HS-5 (cell line): Measurements from ENCODE around the gene TRAPPC2L.
"Not testable (repeated sequence)": the region's sequence is repeated elsewhere in the genome, so short reads cannot be mapped to it uniquely, and the experiment has no call there.

Experiments used
- DNase-seq: peaks from one replicate; pipeline ENCODE4 v3.0.0-alpha.2; 2012; ENCODE audit warnings: low read depth

The TRAPPC2L gene

GRCh38 chr16:88819126-88819525 is 37.8 kb upstream of the TRAPPC2L start:
- DNase-seq, result no peak

DNA sequence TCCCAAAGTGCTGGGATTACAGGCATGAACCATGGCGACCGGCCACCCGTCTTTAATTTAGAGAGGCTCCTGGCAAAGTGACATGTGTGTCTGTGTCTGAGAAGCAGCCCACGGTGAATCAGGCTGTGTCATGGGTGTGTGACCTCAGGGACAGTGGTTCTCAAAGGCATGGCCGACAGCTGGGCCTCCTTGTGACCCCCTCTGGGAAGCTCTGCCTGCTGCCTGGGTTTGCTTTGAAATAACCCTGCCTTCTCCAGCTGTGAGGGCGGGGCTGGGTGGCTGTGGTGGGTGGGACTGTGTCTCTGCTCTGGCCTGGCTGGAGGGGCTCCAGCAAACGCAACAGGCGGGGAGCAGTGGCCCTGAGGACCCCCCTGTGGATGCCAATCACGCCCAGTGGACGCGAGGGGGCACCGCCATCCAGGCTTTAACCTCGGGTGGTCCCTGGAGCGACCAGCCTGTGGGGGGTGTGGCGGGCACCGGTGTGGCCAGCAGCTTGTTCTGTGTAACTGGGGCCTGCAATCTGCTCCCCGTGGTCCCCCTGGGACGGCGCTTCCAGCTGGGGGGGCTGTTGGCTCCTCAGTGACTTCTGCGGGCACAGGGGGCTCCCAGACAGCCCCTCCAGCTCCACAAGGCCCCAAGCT is 36.4 kb upstream of the TRAPPC2L start:
- DNase-seq, result no peak

GRCh38 chr16:88821168-88821850 is 35.6 kb upstream of the TRAPPC2L start:
- DNase-seq, result no peak

- DNase-seq, result no peak
These were observed 34.5 kb upstream of the TRAPPC2L start for GRCh38 chr16:88822281-88823040.

DNA sequence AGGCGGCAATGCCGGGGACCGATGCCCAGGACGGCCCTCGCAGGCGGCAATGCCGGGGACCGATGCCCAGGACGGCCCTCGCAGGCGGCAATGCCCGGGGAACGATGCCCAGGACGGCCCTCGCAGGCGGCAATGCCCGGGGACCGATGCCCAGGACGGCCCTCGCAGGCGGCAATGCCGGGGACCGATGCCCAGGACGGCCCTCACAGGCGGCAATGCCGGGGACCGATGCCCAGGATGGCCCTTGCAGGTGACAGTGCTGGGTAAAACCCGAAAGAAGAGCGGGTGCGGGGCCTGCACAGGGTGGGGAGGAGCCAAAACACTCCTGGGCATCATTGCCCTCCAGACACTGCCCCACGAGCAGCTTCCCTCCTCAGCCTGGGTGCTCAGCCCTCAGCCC is 33.3 kb upstream of the TRAPPC2L start:
- DNase-seq, result not testable (repeated sequence)

GRCh38 chr16:88824256-88825077 is 32.5 kb upstream of the TRAPPC2L start:
- DNase-seq, result no peak

DNA sequence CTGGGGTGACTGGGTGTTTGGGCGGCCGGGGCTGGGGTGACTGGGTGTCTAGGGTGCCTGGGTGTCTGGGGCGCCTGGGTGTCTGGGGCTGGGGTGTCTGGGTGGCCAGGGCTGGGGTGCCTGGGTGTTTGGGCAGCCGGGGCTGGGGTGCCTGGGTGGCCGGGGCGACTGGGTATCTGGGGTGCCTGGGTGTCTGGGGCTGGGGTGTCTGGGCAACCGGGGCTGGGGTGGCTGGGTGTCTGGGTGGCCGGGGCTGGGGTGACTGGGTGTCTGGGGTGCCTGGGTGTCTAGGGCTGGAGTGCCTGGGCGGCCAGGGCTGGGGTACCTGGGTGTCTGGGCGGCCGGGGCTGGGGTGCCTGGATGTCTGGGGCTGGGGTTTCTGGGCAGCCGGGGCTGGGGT is 31.8 kb upstream of the TRAPPC2L start:
- no peak for DNase-seq

GRCh38 chr16:88826070-88826840 is 30.7 kb upstream of the TRAPPC2L start:
- DNase-seq, result no peak

GRCh38 chr16:88827727-88828126 is 29.2 kb upstream of the TRAPPC2L start:
- no peak for DNase-seq

DNA sequence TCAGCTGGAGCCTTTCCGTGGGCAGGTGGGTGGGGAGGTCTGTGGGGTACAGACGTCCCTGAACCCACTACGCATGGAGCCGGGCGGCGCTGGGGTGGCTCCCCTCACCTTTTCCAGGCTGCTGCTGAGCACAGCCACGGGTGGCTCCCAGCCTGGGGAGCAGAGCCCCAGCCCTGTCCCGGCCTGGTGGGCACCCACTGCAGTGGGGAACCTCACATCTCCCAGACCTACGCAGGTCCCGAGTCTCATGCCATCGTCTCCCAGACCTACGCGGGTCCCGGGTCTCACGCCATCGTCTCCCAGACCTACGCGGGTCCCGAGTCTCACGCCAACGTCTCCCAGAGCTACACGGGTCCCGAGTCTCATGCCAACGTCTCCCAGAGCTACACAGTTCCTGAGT is 28.2 kb upstream of the TRAPPC2L start:
- no peak for DNase-seq

- no peak for DNase-seq
These were observed 26.7 kb upstream of the TRAPPC2L start for GRCh38 chr16:88830258-88830657.

DNA sequence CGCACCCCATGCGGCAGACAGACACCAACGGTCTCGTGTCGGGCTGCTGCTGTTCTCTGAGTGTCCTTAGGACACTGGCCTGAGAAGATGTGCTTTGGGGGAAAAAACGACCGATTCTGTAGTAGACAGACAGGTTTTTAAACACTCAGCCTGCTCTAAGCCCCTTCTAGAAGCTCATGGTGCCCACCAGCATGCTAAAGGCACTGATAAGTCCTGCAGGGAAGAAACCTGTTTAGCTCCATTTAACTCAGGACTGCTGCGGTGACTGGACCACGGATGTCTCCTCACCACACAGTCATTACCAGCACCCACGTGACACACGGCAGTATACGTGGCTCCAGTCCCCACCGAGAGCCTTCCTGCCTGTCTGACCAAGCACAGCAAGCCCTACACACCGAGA is 26.1 kb upstream of the TRAPPC2L start:
- DNase-seq, result no peak

- DNase-seq, result no peak
These were observed 25.1 kb upstream of the TRAPPC2L start for GRCh38 chr16:88831838-88832237.

- no peak for DNase-seq
These were observed 23.8 kb upstream of the TRAPPC2L start for GRCh38 chr16:88833086-88833485.

DNA sequence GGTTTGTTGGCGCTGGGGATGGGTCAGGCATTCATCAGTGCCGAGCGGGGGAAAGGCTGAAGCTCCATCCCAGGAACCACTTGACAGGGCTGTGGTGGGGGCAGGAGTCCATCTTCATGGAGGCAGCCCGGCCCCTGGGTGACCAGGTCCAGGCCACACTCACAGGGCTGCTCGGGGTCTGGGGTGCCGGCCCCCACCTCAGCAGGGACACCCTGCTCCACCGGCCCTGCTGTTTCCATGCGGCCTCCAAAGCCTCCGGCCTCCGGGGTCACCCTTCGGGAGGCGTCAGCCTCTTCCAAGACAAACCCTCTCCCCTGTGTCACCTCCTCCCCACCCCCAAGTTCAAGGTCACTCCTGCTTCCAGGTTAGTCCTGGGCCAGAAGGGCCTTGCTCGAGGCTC is 22.3 kb upstream of the TRAPPC2L start:
- no peak for DNase-seq

DNA sequence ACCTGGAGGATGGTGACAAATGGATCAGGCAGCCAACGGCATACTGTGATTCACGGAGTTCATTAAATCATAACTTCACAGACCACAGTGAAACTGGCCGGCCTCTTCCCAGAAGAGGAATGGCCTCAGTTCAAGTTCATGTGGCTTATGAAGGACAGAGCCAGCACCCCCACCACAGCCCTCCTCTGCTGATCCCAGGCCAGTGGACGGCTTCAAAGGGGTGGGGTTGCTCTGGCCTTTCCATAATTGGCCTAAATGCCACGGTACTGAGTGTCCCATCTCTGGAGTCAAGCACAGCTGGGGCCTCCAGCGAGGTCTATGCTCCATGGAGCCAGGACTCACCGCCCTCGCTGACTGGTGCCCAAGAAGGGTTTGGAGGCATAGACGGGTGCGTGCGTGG is 21.5 kb upstream of the TRAPPC2L start:
- DNase-seq, result no peak

GRCh38 chr16:88835818-88836217 is 21.1 kb upstream of the TRAPPC2L start:
- no peak for DNase-seq

- no peak for DNase-seq
These were observed 20.1 kb upstream of the TRAPPC2L start for GRCh38 chr16:88836791-88837190.

DNA sequence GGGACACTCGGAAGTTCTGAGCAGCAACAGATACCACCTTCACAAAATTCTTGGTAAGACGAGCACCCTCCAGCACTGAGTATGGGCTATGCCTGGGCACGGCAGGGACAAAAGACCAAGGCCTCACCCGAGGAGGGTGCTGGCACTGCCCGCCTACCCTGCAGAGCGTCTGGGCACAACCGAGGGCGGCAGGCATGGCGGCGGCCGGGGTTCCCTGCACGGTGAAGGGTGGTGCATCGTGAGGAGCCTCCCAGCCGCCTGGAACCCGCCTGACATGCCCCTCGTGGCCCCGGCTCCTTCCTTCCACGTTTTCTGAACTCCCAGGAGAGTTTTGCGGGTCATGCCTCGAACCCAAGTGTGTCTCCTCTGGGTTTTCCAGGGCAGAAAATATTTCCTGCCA is 19.1 kb upstream of the TRAPPC2L start:
- DNase-seq, result no peak

DNA sequence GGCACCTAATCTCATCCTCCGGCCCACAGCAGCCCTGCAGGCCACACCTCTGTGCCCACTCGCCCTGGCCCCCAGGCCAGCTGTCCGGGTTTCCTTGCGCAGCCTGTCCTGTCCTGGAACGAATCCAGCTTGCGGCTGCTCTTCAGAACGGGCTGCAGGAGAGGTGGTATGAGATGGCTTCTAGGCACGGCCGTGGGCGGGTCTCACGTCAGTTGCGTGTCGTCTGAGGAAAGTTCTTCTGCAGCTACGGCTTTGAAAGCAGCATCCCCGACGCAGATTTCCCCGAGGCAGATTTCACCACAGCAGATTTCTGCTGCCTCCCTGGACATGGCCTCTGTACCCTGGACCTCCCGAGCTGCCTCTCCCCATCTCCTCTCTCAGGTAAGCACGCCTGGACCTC is 18.4 kb upstream of the TRAPPC2L start:
- no peak for DNase-seq

DNA sequence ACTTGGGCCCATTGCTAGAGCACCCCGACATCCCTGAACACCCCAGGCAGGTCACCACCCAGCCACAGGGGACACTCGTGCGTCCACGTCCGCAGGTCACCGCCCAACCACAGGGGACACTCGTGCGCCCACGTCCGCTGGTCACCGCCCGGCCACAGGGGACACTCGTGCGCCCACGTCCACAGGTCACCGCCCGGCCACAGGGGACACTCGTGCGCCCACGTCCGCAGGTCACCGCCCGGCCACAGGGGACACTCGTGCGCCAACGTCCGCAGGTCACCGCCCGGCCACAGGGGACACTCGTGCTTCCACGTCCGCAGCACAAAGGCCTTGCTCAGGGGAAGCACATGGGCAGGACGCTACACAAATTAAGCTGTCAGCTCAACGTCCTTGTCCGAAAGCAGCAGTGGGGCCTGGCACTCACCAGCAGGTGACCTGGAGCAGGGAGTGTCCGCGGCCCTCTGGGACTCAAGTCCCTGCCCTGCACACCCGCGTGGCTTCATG is 17.8 kb upstream of the TRAPPC2L start:
- no peak for DNase-seq
